Stomach (tissue), 9 donors: ENCODE results near the gene CX3CL1. TPM values are rescaled to one million over a fixed set of nuclear protein-coding genes. Genes with fewer than 3 reads are reported as not detected.
A peak's percentile ranks its signal among the peaks of the same experiment; 100 is the strongest.

Source experiments
- DNase-seq, 2 donors: peaks; one replicate each; pipeline versions ENCODE4 v3.0.0 to v3.0.0-alpha.2; 2013 to 2019
- H3K27ac ChIP-seq, 5 donors: fragments of 200-600 bp in 4 of 5; sonication (generic) in 4 of 5; one replicate each; pipeline ENCODE4 v1.5.1; 2013 to 2019; ENCODE audit warnings: mild to moderate bottlenecking in 1 of 5, moderate library complexity in 1 of 5
- H3K27me3 ChIP-seq, 3 donors: fragments of 200-600 bp; sonication (generic); one replicate each; pipeline ENCODE4 v1.5.1; 2017 to 2019; ENCODE audit warnings: mixed run types in 1 of 3
- H3K36me3 ChIP-seq, 4 donors: fragments of 200-600 bp; sonication (generic); 1 replicate in 3 of 4; 2 replicates in 1 of 4; pipeline ENCODE4 v1.5.1; 2016 to 2019
- H3K4me1 ChIP-seq, 4 donors: fragments of 200-600 bp; sonication (generic); one replicate each; pipeline ENCODE4 v1.5.1; 2016 to 2019
- H3K4me3 ChIP-seq, 4 donors: fragments of 200-600 bp; sonication (generic) in 3 of 4; one replicate each; pipeline ENCODE4 v1.5.1; 2016 to 2019; ENCODE audit warnings: mild to moderate bottlenecking in 1 of 4
- H3K9me3 ChIP-seq, 4 donors: fragments of 200-600 bp; sonication (generic); one replicate each; pipeline ENCODE4 v1.5.1; 2016 to 2019
- EP300 ChIP-seq: sonication (generic); formaldehyde crosslinking; IDR thresholded peaks from one replicate; pipeline ENCODE4 v1.6.1; 2017; ENCODE audit warnings: antibody characterized with exemption
- POLR2A ChIP-seq, 4 donors: fragments of 450-650 bp; IDR thresholded peaks; one replicate each; pipeline ENCODE4 v1.6.1; 2016; ENCODE audit warnings: antibody characterized with exemption in 4 of 4, control low read depth in 2 of 4, mild to moderate bottlenecking in 1 of 4, moderate library complexity in 1 of 4
- POLR2AphosphoS5 ChIP-seq, 3 donors: sonication (generic); formaldehyde crosslinking; IDR thresholded peaks; one replicate each; pipeline ENCODE4 v1.6.1; 2016; ENCODE audit warnings: antibody characterized with exemption in 3 of 3
- WGBS, 5 donors: extraction: QIAGEN DNeasy Blood & Tissue Kit in 3 of 5; methylation state at CpG; one replicate each; pipeline versions ENCODE4 v1.1.5 to v1.1.7; 2013 to 2018; 5-methylcytosine and 5-hydroxymethylcytosine counted together
- intact Hi-C: fragments of 100-400 bp; cut with DNase I; formaldehyde crosslinking; loops from one replicate; pipeline ENCODE4 v1.15.1; 2023; ENCODE audit warnings: low total_unique reads
- polyA plus RNA-seq, 3 donors: library from polyadenylated mRNA; stranded (reverse); fragments of 200-250 nt; gene quantifications; one replicate each; pipeline ENCODE4 v1.2.3, GENCODE V29; 2013
- total RNA-seq, 5 donors: library from RNA; depleted of rRNA; stranded (reverse); fragments of >200 nt; gene quantifications; one replicate each; pipeline versions ENCODE4 v1.1.0 to v1.2.3, GENCODE V29; 2014 to 2016
- TF ChIP-seq, protein P1 (sequence below), 7 experiments: fragments of 450-650 bp in 4 of 7; fragments of 200-600 bp in 3 of 7; sonication (generic) in 3 of 7; IDR thresholded peaks; one replicate each; pipeline ENCODE4 v1.5.1; 2016 to 2019; ENCODE audit warnings: antibody characterized with exemption in 7 of 7, control low read depth in 2 of 7, mild to moderate bottlenecking in 1 of 7
- donor health status: healthy with polysubstance abuse.
- donor health status: Bipolar disorder and iron deficiency.
- donor health status: healthy.

CX3CL1 gene
- total and polyA plus RNA-seq, 8 donors: 1.3 to 43.8 (median 6.7) TPM; not detected in 2

DNA sequence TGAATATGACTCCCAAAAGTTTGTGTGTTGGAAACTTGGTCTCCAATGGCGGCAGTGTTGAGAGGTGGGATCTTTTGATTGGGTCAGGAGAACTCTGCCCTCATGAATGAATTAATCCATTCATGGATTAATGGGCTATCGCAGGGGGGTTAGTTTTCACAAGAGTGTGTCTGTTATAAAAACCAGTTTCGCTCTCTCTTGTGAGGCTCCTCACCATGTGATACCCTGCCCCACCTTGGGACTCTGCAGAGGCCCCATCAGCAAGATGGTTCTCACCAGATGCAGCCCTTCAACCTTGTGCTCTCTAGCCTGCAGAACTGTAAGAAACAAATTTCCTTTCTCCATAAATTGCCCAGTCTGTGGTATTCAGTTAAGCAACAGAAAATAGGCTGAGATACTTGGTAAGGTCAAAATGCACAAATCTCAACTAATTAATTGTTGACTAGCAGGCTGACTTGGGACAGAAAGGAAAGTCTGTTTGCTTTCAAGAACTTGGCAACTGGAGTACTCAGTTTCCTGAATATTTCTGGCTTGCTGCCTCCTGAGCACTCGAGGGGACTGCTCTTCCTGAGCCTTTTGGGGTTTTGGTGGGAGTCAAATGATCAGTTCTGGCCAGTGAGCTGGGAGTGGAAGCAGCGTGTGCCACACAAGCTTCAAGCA lies 18.5 kb downstream of the CX3CL1 start:
- no peaks in the 10 kb centered on the region for H3K9me3 ChIP-seq
- 59 to 71% (median 67%) methylated on average over 5 of the region's 5 CpGs for WGBS, 5 donors
- H3K4me1 ChIP-seq: peaks cover 5 to 36% (median 16%) of the 10 kb centered on the region in 4 donors
- H3K27me3 ChIP-seq: no peaks in the 10 kb centered on the region
- no peaks in the 10 kb centered on the region for H3K36me3 ChIP-seq
- intact Hi-C loops: no loop called here
- DNase-seq: no peak
- no peak overlapping the region for H3K27ac ChIP-seq
- H3K4me3 ChIP-seq: no peak overlapping the region
- TF ChIP-seq POLR2A (IDR thresholded peaks at IDR 0.05) (no peak), POLR2AphosphoS5 (IDR thresholded peaks at IDR 0.05) (no peak), EP300 (no peak)
- TF ChIP-seq, protein P1, sequence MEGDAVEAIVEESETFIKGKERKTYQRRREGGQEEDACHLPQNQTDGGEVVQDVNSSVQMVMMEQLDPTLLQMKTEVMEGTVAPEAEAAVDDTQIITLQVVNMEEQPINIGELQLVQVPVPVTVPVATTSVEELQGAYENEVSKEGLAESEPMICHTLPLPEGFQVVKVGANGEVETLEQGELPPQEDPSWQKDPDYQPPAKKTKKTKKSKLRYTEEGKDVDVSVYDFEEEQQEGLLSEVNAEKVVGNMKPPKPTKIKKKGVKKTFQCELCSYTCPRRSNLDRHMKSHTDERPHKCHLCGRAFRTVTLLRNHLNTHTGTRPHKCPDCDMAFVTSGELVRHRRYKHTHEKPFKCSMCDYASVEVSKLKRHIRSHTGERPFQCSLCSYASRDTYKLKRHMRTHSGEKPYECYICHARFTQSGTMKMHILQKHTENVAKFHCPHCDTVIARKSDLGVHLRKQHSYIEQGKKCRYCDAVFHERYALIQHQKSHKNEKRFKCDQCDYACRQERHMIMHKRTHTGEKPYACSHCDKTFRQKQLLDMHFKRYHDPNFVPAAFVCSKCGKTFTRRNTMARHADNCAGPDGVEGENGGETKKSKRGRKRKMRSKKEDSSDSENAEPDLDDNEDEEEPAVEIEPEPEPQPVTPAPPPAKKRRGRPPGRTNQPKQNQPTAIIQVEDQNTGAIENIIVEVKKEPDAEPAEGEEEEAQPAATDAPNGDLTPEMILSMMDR (IDR thresholded peaks at IDR 0.05): no peak

DNA sequence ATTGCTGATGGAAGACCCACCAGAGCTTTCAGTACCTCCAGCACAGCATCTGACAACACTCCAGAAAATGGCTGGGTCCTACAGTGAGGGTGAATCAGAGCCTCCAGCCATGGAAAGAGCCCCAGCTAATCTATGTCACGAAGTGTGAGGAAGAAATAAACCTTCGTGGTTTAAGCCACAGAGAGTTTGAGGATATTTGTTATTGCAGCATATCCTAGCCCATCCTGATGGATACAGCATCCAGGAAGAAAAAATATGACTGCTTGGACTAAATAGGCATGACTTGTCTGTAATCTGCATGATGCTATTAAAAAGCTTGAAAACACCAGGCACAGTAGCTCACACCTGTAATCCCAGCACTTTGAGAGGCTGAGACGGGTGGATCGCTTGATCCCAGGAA lies 19.0 kb downstream of the CX3CL1 start:
- Histone ChIP-seq H3K4me3 (no peak overlapping the region), H3K9me3 (no peaks in the 10 kb centered on the region), H3K27ac (no peak overlapping the region), H3K4me1 (peaks cover 5 to 35% (median 15%) of the 10 kb centered on the region in 4 donors), H3K27me3 (no peaks in the 10 kb centered on the region), H3K36me3 (no peaks in the 10 kb centered on the region)
- TF ChIP-seq POLR2AphosphoS5 (IDR thresholded peaks at IDR 0.05) (no peak), POLR2A (IDR thresholded peaks at IDR 0.05) (no peak), EP300 (no peak)
- TF ChIP-seq, protein P1 (IDR thresholded peaks at IDR 0.05): no peak
- intact Hi-C loops: no loop called here
- 77 to 88% (median 81%) methylated on average over 4 of the region's 4 CpGs for WGBS, 5 donors
- DNase-seq: no peak

DNA sequence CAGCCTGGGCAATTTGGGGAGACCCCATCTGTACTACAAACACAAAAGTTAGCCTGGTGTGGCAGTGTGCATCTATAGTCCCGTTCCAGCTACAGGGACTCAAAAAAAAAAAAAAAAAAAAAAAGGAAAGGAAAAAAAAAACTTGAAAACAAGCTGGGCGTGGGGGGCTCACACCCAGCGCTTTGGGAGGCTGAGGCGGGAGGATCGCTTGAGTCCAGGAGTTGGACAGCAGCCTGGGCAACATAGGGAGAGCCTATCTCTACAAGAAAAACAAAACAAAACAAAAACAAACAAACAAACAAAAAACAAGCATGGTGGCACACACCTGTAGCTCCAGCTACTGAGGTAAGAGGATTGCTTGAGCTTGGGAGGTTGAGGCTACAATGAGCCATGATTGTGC lies 19.4 kb downstream of the CX3CL1 start:
- intact Hi-C loops: no loop called here
- peaks cover 5 to 31% (median 13%) of the 10 kb centered on the region in 4 donors for H3K4me1 ChIP-seq
- no peaks in the 10 kb centered on the region for H3K27me3 ChIP-seq
- H3K4me3 ChIP-seq: no peak overlapping the region
- no peaks in the 10 kb centered on the region for H3K9me3 ChIP-seq
- peak overlapping the region in 1 of 5 donors; percentile 69 for H3K27ac ChIP-seq
- H3K36me3 ChIP-seq: no peaks in the 10 kb centered on the region
- TF ChIP-seq, protein P1 (IDR thresholded peaks at IDR 0.05): no peak
- 85 to 98% (median 89%) methylated on average over 5 of the region's 5 CpGs for WGBS, 5 donors
- DNase-seq: no peak

GRCh38 chr16:57392694-57393093 lies 20.4 kb downstream of the CX3CL1 start:
- H3K4me1 ChIP-seq: peaks cover 5 to 29% (median 8%) of the 10 kb centered on the region in 4 donors
- H3K9me3 ChIP-seq: no peaks in the 10 kb centered on the region
- H3K36me3 ChIP-seq: no peaks in the 10 kb centered on the region
- intact Hi-C loops: no loop called here
- TF ChIP-seq EP300: no peak
- TF ChIP-seq, protein P1 (IDR thresholded peaks at IDR 0.05): no peak
- TF ChIP-seq POLR2A (IDR thresholded peaks at IDR 0.05): no peak
- TF ChIP-seq POLR2AphosphoS5 (IDR thresholded peaks at IDR 0.05): peak in 1 of 3 donors; percentile 60
- H3K27me3 ChIP-seq: no peaks in the 10 kb centered on the region
- peak; percentile 63 to 74 for DNase-seq
- WGBS, 5 donors: 21 to 53% (median 50%) methylated on average over 1 of the region's 1 CpG
- H3K4me3 ChIP-seq: no peak overlapping the region
- peak overlapping the region in 4 of 5 donors; percentile 7 to 69 (median 54) for H3K27ac ChIP-seq
